Thyroid gland (tissue), 4 donors: Measurements from ENCODE around the gene SLC49A4. TPM values are rescaled to one million over a fixed set of nuclear protein-coding genes. Genes with fewer than 3 reads are reported as not detected.

Experiments
- DNase-seq, 2 donors: peaks; one replicate each; pipeline ENCODE4 v3.0.0-alpha.2; 2019
- H3K27ac ChIP-seq, 3 donors: fragments of 200-600 bp; sonication (generic); 1 replicate in 2 of 3; 2 replicates in 1 of 3; pipeline ENCODE4 v1.5.1; 2016 to 2019; ENCODE audit warnings: mild to moderate bottlenecking in 1 of 3, moderate library complexity in 1 of 3
- H3K27me3 ChIP-seq: fragments of 200-600 bp; sonication (generic); one replicate; pipeline ENCODE4 v1.5.1; 2019
- H3K36me3 ChIP-seq, 2 donors: fragments of 200-600 bp; sonication (generic); one replicate each; pipeline ENCODE4 v1.5.1; 2016 to 2019
- H3K4me1 ChIP-seq, 2 donors: fragments of 200-600 bp; sonication (generic); one replicate each; pipeline ENCODE4 v1.5.1; 2017 to 2019
- H3K4me3 ChIP-seq, 3 donors: fragments of 200-600 bp; sonication (generic); replicated peaks in 1 of 3; 1 replicate in 2 of 3; 2 replicates in 1 of 3; pipeline ENCODE4 v1.5.1; 2016; ENCODE audit warnings: mild to moderate bottlenecking in 1 of 3
- H3K9me3 ChIP-seq: fragments of 200-600 bp; sonication (generic); one replicate; pipeline ENCODE4 v1.5.1; 2017
- POLR2A ChIP-seq, 2 donors: fragments of 450-650 bp; IDR thresholded peaks; one replicate each; pipeline ENCODE4 v1.6.1; 2017; ENCODE audit warnings: antibody characterized with exemption in 2 of 2, mild to moderate bottlenecking in 2 of 2, moderate library complexity in 1 of 2
- WGBS, 2 donors: methylation state at CpG; one replicate each; pipeline ENCODE4 v1.1.5; 2017; 5-methylcytosine and 5-hydroxymethylcytosine counted together
- intact Hi-C: fragments of 100-400 bp; cut with DNase I; formaldehyde crosslinking; loops from one replicate; pipeline ENCODE4 v1.15.1; 2023
- total RNA-seq, 4 donors: library from RNA; depleted of rRNA; stranded (reverse); fragments of >200 nt; gene quantifications; one replicate each; pipeline ENCODE4 v1.2.3, GENCODE V29; 2016
- TF ChIP-seq, protein P1 (sequence below), 6 experiments: fragments of 200-600 bp in 3 of 6; fragments of 450-650 bp in 3 of 6; sonication (generic) in 3 of 6; IDR thresholded peaks; one replicate each; pipeline ENCODE4 v1.5.1; 2016 to 2019; ENCODE audit warnings: antibody characterized with exemption in 6 of 6, mild to moderate bottlenecking in 2 of 6, inconsistent platforms in 1 of 6, moderate library complexity in 1 of 6

The SLC49A4 gene
- total RNA-seq, 4 donors from 2014 or later: 22.6 to 32.5 (median 28.2) TPM

DNA sequence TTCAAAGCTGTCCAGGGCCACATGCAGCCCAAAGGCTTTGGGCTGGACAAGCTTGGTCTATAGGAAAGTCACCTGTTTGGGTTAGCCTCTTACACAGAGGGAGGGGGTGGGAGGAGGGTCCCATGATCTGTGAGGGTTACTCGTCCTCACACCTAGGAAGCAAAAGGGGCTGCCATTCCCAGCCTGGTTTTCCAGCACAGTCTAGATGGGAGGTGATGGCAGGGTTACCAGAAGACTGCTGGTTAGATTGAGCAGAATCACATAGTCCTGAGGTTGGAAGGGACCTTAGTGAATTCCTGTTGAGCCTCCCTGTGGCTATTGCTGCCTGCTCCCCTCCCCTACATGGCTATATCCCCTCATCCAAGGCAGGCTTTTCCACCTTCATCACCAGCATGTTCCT, 130.9 kb downstream of the SLC49A4 start:
- TF ChIP-seq, protein P1, sequence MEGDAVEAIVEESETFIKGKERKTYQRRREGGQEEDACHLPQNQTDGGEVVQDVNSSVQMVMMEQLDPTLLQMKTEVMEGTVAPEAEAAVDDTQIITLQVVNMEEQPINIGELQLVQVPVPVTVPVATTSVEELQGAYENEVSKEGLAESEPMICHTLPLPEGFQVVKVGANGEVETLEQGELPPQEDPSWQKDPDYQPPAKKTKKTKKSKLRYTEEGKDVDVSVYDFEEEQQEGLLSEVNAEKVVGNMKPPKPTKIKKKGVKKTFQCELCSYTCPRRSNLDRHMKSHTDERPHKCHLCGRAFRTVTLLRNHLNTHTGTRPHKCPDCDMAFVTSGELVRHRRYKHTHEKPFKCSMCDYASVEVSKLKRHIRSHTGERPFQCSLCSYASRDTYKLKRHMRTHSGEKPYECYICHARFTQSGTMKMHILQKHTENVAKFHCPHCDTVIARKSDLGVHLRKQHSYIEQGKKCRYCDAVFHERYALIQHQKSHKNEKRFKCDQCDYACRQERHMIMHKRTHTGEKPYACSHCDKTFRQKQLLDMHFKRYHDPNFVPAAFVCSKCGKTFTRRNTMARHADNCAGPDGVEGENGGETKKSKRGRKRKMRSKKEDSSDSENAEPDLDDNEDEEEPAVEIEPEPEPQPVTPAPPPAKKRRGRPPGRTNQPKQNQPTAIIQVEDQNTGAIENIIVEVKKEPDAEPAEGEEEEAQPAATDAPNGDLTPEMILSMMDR (IDR thresholded peaks at IDR 0.05): no peak
- TF ChIP-seq POLR2A (IDR thresholded peaks at IDR 0.05): no peak
- H3K4me1 ChIP-seq: peaks cover 4 to 6% of the 10 kb centered on the region in 2 donors
- 92 to 100% methylated on average over 1 of the region's 1 CpG for WGBS, 2 donors
- H3K27me3 ChIP-seq: peaks cover 5% of the 10 kb centered on the region
- H3K4me3 ChIP-seq: no peak overlapping the region
- no peaks in the 10 kb centered on the region for H3K36me3 ChIP-seq
- intact Hi-C loops: no loop called here
- no peak for DNase-seq
- H3K9me3 ChIP-seq: no peaks in the 10 kb centered on the region
- H3K27ac ChIP-seq: no peak overlapping the region

DNA sequence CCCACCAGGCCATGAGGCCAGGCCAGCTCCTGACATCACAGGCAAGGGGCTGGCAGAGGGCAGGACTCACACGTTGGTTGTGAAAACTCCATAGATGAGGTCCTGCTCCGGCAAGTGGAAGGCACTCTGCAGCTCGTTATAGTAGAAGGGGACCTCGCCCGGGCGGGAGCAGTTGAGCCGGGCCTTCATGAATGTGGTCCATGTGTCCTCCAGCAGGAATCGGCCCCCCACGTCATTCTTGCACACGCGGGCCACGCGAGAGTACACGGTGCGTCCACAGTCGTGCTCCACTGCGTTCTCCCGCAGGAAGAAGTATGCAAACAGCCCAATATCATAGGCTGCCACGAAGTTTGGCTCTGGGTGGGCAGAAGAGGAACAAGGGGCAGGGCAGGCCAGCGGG, 131.5 kb downstream of the SLC49A4 start:
- no peaks in the 10 kb centered on the region for H3K9me3 ChIP-seq
- H3K27me3 ChIP-seq: peaks cover 5% of the 10 kb centered on the region
- H3K4me1 ChIP-seq: peaks cover 4 to 6% of the 10 kb centered on the region in 2 donors
- no peak overlapping the region for H3K4me3 ChIP-seq
- TF ChIP-seq, protein P1 (IDR thresholded peaks at IDR 0.05): no peak
- TF ChIP-seq POLR2A (IDR thresholded peaks at IDR 0.05): no peak
- intact Hi-C loops: no loop called here
- H3K36me3 ChIP-seq: no peaks in the 10 kb centered on the region
- DNase-seq: no peak
- 91 to 92% methylated on average over 20 of the region's 20 CpGs for WGBS, 2 donors
- H3K27ac ChIP-seq: no peak overlapping the region

DNA sequence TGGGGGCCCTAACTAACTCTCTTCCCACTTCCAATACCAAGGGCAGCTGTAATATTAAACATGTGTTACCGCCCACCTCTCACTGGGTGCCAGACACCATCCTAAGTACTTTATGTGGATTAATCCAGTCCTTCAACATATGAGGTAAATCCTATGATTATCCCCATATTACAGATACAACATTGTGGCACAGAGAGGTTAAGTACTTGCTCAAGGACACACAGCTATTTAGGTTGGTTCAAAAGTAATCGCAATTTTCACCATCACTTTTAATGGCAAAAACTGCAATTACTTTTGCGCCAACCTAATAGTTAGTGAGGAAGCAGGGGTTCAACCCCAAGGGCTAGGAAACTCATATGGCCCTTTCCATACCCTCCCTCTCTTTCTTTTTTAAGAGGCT, 131.9 kb downstream of the SLC49A4 start:
- no peaks in the 10 kb centered on the region for H3K36me3 ChIP-seq
- no peak overlapping the region for H3K4me3 ChIP-seq
- no peak for TF ChIP-seq POLR2A (IDR thresholded peaks at IDR 0.05)
- TF ChIP-seq, protein P1 (IDR thresholded peaks at IDR 0.05): no peak
- no peaks in the 10 kb centered on the region for H3K9me3 ChIP-seq
- H3K27me3 ChIP-seq: peaks cover 5% of the 10 kb centered on the region
- no peak overlapping the region for H3K27ac ChIP-seq
- WGBS, 2 donors: 94 to 97% methylated on average over 3 of the region's 3 CpGs
- DNase-seq: no peak
- intact Hi-C loops: no loop called here
- peaks cover 4 to 5% of the 10 kb centered on the region in 2 donors for H3K4me1 ChIP-seq

DNA sequence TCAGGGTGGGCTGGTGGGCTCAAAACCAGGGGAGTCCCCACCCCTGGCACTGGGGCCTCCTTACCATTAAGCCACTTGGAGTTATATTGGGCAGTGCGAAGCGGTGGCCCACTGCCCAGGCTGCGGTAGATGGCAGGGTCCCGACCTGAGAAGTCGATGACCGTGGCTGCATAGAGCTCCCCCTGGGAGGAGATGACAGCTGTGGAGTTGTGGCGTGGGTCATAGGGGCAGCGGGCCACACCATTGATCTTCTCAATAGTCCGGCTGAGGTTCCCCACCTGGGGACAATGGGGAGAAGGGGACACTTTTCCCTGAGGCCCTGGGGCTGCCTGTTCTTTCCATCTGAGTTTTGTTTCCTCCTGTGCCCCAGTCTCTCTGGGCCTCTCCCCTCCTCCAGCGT, 132.9 kb downstream of the SLC49A4 start:
- no peaks in the 10 kb centered on the region for H3K27me3 ChIP-seq
- no peak overlapping the region for H3K27ac ChIP-seq
- no peaks in the 10 kb centered on the region for H3K4me1 ChIP-seq
- no peaks in the 10 kb centered on the region for H3K9me3 ChIP-seq
- intact Hi-C loops: no loop called here
- H3K4me3 ChIP-seq: no peak overlapping the region
- no peaks in the 10 kb centered on the region for H3K36me3 ChIP-seq
- DNase-seq: no peak
- no peak for TF ChIP-seq POLR2A (IDR thresholded peaks at IDR 0.05)
- TF ChIP-seq, protein P1 (IDR thresholded peaks at IDR 0.05): no peak
- WGBS, 2 donors: 92 to 93% methylated on average over 10 of the region's 10 CpGs

DNA sequence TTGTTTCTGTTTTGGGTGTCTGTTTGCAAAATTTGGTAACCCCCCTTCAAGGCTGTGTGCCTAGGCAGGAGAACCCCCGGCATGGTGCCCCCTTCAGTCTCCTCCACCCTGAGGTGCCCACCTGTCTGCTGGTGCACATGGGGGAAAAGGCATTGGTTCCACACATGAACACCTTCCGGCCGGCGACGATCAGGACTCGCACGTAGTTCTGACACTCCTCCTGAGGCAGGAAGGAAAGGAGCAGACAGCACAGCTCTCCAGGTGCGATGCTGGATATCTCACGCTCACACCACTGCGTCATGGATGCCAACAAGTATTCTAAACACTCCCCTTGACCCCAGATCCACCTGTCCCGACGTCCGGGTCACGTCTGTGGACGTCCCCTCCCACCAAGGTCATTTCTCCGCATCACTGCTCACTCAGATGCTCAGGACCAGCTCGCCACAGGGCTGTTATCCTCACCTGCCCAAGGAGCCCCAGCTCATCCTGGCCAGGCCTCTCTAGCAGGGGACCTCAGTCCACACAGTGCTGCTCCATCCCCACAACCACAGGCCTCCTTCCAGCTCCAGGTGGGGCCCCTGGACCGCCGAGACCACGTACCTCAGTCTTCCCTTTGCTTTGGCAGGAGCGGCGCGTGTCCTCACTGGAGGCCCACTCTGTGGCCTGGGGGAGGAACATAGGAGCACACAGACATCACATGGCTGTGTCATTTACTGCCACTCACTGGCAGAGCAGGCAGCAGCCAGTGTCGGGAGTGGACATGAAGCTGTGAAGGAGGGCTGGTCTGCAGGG, 133.7 kb downstream of the SLC49A4 start:
- Histone ChIP-seq H3K4me3 (no peak overlapping the region), H3K4me1 (no peaks in the 10 kb centered on the region), H3K9me3 (no peaks in the 10 kb centered on the region), H3K27ac (no peak overlapping the region), H3K27me3 (no peaks in the 10 kb centered on the region), H3K36me3 (no peaks in the 10 kb centered on the region)
- intact Hi-C loops: no loop called here
- WGBS, 2 donors: 82 to 88% methylated on average over 20 to 24 of the region's 24 CpGs
- TF ChIP-seq, protein P1 (IDR thresholded peaks at IDR 0.05): no peak
- TF ChIP-seq POLR2A (IDR thresholded peaks at IDR 0.05): no peak
- DNase-seq: no peak
